GM19324 (cell line): ENCODE data around the gene SCGB1C2.
"Not testable (repeated sequence)": the region's sequence is repeated elsewhere in the genome, so short reads cannot be mapped to it uniquely, and the experiment has no call there.

Experiments used
- ATAC-seq: cut with Tn5 transposase; IDR thresholded peaks from one replicate; pipeline ENCODE4 v1.9.1; 2021; ENCODE audit warnings: mild to moderate bottlenecking, moderate library complexity; ENCODE audit not compliant: unreplicated experiment, low FRiP score

The SCGB1C2 gene

DNA sequence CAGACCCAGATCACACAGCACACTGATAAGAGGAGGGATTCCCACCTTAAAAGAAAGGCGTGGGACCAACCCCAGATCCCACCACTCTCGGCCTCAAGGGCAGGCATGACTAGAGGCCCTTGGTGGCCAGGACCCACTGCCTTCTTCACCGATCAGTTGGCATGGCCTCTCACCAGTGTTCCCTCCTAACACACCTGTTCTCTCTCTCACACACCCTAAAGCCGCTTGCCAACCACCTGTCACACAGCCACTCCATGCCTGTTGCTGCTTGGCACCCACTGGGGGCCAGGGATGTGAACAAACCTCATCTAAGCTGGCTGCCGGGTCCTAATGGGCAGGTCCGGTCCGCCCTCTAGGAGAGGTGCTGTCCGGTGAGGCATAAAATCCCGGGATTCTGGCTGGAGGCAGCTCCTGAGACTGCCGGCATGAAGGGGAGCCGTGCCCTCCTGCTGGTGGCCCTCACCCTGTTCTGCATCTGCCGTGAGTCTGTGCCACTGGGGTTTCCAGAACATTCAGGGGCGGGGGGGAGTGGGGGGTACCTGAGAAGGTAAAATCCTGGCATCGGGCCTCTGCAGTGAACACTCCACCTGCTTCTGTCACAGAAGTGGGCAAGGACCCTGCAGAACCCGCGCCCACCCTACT lies at the start of gene SCGB1C2:
Gene SCGB1C2, plus strand, starts transcription at position 404 of the 642 bp plus-strand sequence. Its CDS starts 22 bp downstream, at position 426.
- not testable (repeated sequence) for ATAC-seq

DNA sequence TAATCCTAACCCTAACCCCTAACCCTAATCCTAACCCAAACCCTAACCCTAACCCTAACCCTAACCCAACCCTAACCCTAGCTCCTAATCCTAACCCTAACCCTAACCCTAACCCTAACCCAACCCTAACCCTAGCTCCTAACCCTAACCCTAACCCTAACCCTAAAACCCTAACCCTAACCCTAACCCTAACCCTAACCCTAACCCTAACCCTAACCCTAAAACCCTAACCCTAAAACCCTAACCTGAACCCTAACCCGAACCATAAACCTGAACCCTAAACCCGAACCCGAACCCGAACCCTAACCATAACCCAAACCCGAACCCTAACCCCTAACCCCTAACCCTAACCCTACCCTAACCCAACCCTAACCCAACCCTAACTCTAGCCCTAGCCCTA lies 24.3 kb upstream of the SCGB1C2 start:
- not testable (repeated sequence) for ATAC-seq

DNA sequence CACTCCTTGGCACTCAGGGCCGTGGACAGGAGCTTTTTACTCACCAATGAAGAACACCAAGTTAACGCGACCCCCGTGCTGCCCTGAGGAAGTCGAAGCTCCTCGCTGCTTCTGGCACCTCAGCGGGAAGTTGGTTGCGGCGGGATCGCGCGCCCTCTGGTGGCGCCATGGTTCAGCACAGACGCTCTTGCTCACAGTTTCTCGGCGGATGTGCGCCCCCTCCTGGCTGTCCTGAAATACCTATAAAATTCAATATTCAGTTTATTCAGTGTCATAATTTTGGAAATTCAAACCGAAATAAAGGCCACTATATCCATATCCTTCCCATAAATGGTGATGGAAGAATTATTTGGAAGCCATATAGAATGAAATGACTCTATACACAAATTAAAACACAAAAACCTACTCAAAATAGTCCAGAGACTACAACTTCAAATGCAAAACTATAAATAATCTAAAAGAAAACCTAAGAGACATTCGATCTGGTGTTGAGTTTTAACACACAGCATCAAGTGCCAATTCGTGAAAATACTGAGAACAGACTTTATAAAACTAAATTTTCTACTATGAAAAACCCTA lies 18.9 kb upstream of the SCGB1C2 start:
- not testable (repeated sequence) for ATAC-seq

DNA sequence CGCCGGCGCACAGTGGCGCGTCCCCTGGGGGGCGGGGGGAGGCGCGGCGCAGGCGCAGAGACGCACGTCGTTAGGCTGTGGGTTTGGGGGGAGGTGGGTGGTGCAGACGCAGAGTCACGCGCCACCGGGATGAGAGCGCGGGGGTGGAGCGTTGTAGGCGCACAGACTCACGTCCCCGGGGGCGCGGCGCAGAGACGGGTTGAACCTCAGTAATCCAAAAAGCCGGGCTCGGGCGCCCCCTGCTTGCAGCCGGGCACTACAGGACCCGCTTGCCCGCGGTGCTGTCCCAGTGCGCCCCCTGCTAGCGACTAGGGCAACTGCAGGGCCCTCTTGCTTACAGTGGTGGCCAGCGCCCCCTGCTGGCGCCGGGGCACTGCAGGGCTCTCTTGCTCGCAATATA lies 3.4 kb upstream of the SCGB1C2 start:
- not testable (repeated sequence) for ATAC-seq

DNA sequence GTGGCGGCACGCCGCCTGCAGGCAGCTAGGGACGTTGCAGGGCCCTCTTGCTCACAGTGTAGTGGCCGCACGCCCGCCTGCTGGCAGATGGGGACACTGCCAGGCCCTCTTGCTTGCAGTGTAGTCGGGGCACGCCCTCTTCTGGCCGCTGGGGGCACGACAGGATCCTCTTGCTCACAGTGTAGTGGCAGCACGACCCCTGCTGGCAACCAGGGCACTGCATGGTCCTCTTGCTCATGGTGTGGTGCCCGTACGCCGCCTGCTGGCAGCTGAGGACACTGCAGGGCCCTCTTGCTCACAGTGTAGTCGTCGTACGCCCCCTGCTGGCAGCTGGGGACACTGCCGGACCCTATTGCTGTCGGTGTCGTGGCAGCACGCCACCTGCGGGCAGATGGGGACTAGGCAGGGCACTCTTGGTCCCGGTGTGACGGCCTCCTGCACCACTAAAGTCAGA lies 3.0 kb upstream of the SCGB1C2 start:
- peak; percentile 71 for ATAC-seq

DNA sequence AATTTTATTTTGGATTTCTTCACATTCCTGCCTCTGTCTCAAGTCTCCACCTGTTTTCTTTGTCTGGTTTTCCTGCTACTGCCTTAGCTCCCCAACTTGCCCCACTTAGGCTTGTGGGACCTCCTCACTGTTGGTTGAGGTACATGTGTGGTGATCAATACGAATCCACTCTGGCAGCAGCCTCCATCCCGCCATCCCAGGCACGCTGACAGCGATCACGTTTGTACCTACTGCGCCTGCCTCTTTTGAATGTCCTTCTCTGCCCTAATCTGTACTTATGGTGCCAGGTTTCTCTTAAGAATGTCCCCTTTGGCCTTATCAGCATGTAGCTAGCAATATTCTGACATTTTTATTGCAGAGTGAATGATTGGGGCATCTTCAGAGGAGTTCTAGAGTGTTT lies 2.3 kb upstream of the SCGB1C2 start:
- not testable (repeated sequence) for ATAC-seq

DNA sequence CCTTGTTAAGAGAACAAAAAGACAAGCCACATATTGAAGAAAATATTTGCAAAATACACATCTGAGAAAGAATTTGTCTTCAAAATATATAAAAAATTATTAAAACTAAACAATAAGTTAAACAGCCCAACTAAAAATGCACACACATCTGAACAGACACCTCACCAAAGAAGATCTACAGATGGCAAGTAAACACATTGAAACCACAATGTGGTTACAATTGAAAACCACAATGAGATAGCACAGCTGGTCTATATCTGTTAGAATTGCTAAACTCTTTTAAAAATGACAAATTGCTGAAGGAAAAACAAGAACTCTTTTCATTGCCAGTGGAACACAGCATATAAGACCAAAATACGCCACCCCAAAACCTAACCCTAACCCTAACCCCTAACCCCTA lies 1.5 kb upstream of the SCGB1C2 start:
- ATAC-seq = not testable (repeated sequence)

DNA sequence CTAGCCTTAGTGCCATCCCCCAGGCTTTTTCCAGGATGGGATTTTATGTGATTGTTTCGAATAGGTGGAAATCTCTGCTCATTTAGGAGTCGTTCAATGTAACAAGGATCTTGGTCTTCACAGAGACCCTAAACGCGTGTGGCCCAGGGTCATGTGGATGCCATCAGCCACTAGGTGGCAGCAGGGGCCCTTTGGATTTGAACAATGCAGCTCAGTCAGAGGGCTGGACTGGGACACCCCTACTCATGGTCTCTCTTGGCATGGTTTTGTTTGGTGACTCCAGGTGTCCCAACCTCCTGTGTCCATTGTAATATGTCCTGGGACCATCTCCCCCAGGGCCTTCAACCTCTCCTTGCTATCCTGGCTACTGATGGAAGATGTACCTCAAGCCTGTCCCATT lies 838 bp upstream of the SCGB1C2 start:
- ATAC-seq = peak; percentile 53

DNA sequence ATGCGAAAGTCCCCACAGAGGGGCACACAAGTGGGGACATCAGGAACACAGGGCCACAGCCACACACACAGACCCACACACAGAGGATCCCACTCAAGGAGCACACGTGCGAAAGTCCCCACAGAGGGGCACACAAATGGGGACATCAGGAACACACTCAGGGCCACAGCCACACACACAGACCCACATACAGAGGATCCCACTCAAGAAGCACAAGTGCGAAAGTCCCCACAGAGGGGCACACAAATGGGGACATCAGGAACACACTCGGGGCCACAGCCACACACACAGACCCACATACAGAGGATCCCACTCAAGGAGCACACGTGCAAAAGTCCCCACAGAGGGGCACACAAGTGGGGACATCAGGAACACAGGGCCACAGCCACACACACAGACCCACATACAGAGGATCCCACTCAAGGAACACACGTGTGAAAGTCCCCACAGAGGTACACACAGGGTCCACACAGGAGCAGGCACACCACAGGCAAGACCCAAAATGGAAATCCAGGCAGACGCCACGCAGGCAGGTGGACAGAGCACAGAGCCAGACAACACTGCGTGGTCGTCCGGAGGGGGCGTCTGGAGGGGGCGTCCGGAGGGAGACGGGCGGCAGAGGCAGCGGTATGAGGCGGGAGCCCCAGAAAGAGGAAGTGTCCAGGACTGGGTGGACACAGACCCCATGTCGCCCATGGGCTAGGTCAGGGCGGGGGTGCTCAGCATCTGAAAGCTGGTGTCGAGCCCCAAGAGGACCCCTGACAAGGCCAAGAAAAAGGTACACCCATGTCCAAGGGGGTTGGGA lies 2.2 kb downstream of the SCGB1C2 start:
- not testable (repeated sequence) for ATAC-seq

DNA sequence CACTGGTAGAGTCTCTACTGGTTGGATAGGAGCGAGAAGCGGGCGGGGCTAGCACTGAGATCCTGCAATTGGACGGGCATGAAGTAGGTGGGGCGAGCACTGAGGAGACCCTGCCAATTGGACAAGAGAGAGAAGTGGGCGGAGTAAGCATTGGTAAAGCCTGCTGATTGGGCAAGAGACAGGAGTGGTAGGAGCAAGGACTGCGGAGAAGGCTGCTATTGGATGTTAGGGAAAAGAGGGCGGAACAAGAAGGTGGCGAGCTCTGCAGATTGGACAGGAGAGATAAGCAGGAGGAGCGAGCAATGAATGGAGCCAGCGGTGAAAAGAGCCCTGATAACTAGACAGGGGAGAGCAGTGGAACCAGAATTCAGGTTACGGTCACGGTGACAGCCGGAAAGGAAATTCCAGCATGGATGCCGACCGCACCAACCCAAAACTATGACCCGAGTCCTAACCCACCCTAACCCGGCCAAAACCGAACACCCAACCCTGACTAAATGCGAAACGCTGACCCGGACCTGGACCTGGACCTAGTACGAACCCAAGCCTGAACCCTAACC lies 4.8 kb downstream of the SCGB1C2 start:
- ATAC-seq = no peak

DNA sequence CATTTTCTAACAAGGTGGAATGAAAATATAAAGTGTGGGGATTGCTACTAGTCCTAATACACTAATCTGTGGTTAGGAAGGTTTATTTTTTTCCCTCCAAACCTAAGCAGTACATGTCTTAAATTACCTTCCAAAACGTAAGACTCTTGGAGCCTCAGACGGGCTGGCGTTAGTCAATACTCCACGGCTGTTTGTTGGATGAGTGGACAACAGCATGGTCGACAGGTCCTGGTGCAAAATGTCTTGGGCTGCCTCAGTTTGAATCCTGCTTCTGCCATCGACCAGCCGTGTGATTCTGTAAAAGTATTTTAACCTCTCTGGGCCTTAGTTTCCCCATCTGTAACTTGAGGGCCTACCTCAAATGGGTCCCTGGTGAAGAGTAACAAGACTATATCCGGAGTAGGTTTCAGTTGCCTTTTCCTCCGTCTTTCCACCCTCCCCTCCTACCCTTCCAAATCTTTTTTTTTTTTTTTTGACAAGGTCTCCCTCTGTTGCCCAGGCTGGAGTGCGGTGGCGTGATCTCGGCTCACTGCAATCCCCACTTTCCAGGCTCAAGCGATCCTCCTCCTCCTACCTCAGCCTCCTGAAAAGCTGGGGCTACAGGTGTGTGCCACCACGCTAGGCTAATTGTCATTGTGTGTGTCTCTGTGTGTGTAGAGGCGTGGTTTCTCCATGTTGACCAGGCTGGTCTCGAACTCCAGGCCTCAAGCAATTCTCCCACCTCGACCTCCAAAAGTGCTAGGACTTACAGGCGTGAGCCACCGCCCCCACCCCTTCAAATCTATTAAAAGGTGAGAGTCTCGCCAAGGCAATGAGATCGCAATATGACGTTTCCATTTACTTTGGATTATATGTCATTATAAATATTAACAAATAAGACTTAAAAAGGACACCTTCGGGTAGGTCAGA lies 5.8 kb downstream of the SCGB1C2 start:
- ATAC-seq = no peak

DNA sequence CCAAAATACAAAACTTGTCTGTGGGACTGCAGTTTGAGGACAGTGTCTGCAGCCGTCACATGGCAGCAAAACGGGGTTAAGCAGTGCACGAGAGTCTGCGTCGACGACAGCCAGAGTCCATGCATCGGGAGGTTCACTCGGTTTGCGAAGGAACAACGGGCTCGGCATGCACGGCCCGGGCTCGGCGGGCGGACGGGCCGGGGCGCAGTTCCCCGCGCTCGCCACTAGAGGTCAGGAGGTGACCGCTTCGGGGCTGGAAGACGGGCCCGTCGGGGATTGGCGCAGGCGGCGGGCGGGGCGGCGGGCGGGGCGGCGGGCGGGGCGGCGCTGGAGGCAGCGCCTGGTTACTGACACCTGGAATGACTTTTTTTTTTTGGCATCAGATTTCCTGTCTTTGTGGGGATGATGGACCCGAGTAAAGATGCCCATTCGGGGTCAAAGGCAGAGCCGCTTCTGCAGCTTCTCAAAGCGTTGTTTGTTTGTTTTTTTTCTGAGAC lies 6.5 kb downstream of the SCGB1C2 start:
- no peak for ATAC-seq

DNA sequence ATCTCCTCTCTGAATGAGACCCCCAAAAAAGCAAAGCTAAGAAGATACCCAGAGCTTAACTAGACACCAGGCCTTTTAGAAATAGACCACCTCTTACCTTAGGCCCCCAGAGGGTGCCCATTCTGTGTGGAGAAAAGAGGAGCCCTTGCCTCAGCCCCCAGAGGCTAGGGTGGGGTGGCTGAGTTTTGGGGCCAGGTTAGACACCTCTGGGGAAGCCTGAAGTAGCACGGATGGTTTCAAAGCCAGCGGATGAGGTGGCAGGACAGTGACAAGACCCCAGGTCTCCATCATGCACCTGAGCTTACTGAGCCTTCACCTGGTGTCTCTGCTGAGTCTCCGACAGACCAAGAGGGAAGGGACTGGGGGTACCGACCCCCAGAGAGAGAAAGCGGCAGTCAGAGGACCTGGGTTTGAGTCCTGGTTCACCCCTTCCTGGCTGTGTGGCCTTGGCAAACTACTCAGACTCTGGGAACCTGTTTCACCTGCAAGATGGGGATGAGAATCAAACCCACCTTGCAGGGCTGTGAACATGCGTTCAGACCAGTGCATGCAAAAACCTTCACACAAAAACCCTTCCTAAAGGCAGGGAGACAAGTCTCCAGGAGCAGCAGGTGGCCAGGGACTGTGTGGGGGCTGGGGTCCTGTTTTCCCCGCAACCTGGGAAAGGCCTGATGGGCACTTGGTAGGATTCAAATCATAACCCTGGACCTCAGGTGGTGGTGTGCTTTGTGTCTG lies 7.7 kb downstream of the SCGB1C2 start:
- ATAC-seq = no peak

DNA sequence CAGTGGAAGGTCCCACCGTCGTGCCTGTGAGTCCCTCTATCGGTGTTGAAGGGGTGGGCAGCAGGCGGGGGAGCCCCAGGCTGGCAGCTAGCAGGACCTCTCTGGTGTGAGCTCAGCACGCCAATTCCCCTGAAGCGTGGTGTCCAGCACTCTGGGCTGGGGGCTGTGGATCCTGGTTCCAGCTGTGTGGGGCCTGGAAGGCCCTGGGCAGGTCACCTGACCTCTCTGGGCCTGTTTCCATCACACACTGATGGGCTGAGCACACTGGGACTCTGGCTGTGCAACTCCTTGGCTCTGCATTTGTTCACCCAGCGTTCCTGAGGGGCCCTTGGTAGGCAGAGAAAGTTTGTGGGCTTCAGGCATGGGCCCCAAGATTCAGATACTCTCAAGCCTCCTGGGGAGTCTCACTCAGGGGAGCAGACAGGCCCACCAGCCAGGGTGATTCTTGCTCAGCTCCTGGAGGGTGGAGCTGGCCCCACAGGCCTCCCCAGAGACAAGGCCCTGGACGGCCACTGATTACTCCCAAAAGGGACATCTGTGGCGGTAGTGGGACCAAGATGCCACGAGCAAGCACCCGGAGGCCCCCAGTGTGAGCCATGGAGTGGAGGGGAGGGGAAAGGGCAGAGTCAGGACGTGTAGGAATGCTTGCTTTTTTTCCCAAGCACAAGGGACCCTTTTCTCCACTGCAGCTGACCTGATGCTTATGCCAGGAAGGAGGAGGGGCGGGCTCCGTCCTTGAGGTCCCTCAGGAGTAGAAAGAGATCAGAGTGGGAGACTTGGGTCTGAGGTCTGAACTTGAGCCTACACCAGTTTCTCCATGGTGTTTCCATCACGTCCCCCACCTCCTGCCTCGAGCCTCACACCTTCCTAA lies 8.5 kb downstream of the SCGB1C2 start:
- no peak for ATAC-seq

DNA sequence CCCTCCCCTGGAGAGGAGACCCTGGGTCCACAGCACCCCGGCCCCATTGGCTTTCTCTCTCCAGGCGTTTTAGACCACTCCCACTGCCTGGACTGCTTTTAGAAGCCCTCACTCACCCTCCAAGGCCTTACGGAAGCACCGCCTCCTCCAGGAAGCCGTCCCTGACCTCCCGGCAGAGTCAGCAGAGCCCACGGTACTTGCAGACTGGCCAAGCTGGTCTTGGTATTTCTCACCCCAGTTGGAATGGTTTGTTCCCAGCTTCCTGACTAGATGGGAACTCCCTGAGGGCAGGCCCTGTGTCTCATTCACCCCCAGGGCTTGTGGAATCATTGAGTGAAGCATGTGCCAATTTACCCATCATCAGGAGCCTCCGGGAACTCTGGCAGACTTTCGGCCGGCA lies 9.2 kb downstream of the SCGB1C2 start:
- no peak for ATAC-seq

DNA sequence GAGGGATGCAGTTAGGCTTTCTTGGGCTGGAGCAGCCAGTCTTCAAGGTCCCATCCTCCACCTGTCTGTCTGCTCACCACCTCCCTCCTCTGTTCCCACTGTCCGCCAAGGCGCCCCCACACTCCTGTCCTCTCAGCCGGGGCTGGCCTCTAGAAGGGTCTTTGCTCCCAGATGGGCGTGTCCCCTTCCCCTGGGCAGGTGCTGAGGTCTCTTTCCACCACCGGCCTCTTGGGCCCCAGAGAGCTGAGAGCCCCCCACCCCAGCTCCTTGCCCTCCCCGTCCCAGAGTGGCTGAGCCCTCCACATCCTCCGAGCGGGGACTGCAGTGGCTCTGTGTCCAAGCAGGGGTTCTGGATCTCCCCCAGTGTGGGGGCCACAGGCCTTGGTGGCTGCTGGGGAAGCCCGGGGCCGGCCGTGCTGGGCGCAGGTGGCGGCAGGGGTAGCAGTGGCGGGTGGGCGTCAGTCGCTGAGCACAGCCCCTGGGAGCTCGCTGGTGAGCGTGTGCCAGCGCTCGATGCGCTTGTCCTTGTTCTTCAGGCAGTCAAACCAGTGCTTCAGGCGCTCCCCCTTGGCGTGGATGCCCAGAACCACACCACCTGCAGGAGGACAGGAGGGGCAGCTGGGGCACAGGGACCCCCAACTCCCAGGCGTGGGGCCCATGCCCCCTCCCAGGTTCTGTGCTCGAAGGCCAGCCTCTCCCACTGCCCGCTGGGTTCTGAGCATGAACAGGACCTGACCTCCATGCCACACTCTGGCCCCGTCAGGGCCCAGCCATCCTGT lies 9.8 kb downstream of the SCGB1C2 start:
- ATAC-seq = no peak
